ENCODE measurements around the gene FAM76A.

GRCh38 chr1:27807385-27807784 lies 81.6 kb downstream of the FAM76A start:
- no peak for TF ChIP-seq CTCF (IDR thresholded peaks at IDR 0.05)
- TF ChIP-seq POLR2A (IDR thresholded peaks at IDR 0.05) = no peak

Data from lower leg skin (tissue), 3 donors.